Nephron progenitor cell (in vitro differentiated cells): ENCODE data around the gene RPTOR.

ENCODE experiments used
- DNase-seq: peaks from one replicate; pipeline ENCODE4 v3.0.0; 2021
- H3K27ac Mint-ChIP-seq: 2 replicates; pipeline ENCODE4 v1.8.0; 2021; ENCODE audit warnings: mild to moderate bottlenecking, moderate library complexity, mixed read lengths
- H3K27me3 Mint-ChIP-seq: 2 replicates; pipeline ENCODE4 v1.8.0; 2021; ENCODE audit warnings: mild to moderate bottlenecking, low read depth, mixed read lengths; ENCODE audit not compliant: poor library complexity
- H3K36me3 Mint-ChIP-seq: 2 replicates; pipeline ENCODE4 v1.8.0; 2021; ENCODE audit warnings: low read depth, mixed read lengths
- H3K4me1 Mint-ChIP-seq: 2 replicates; pipeline ENCODE4 v1.8.0; 2021; ENCODE audit warnings: mixed read lengths
- H3K4me3 Mint-ChIP-seq: 2 replicates; pipeline ENCODE4 v1.8.0; 2021; ENCODE audit warnings: mild to moderate bottlenecking, moderate library complexity, mixed read lengths
- H3K9me3 Mint-ChIP-seq: 2 replicates; pipeline ENCODE4 v1.8.0; 2021; ENCODE audit warnings: mild to moderate bottlenecking, moderate library complexity, mixed read lengths
- CTCF ChIP-seq: fragments of 200-600 bp; sonication (generic); IDR thresholded peaks from 2 replicates; pipeline ENCODE4 v1.5.0; 2021; ENCODE audit warnings: antibody characterized with exemption

The RPTOR gene

GRCh38 chr17:80804466-80804865 lies 259.8 kb downstream of the RPTOR start:
- no peak for DNase-seq
- peaks cover 35% of the 10 kb centered on the region for H3K9me3 Mint-ChIP-seq
- H3K4me3 Mint-ChIP-seq, result no peak overlapping the region

GRCh38 chr17:80805032-80805751 lies 260.6 kb downstream of the RPTOR start:
- peaks cover 41% of the 10 kb centered on the region for H3K36me3 Mint-ChIP-seq
- no peak overlapping the region for H3K4me3 Mint-ChIP-seq
- peaks cover 15% of the 10 kb centered on the region for H3K4me1 Mint-ChIP-seq
- no peak for DNase-seq
- TF ChIP-seq CTCF, result no peak
- no peaks in the 10 kb centered on the region for H3K27me3 Mint-ChIP-seq
- no peak overlapping the region for H3K27ac Mint-ChIP-seq
- peaks cover 35% of the 10 kb centered on the region for H3K9me3 Mint-ChIP-seq

More at GRCh38 chr17:80804466-80804865, 259.8 kb downstream of the RPTOR start:
- H3K27ac Mint-ChIP-seq, result no peak overlapping the region
- H3K4me1 Mint-ChIP-seq, result peaks cover 22% of the 10 kb centered on the region
- no peaks in the 10 kb centered on the region for H3K27me3 Mint-ChIP-seq
- peaks cover 41% of the 10 kb centered on the region for H3K36me3 Mint-ChIP-seq
- no peak for TF ChIP-seq CTCF

- DNase-seq, result no peak
- no peak overlapping the region for H3K4me3 Mint-ChIP-seq
- no peak for TF ChIP-seq CTCF
- H3K36me3 Mint-ChIP-seq, result peaks cover 48% of the 10 kb centered on the region
- H3K9me3 Mint-ChIP-seq, result peaks cover 35% of the 10 kb centered on the region
- no peaks in the 10 kb centered on the region for H3K27me3 Mint-ChIP-seq
- H3K27ac Mint-ChIP-seq, result no peak overlapping the region
- H3K4me1 Mint-ChIP-seq, result peaks cover 12% of the 10 kb centered on the region
Measured at GRCh38 chr17:80807014-80807413, 262.4 kb downstream of the RPTOR start.

- peaks cover 12% of the 10 kb centered on the region for H3K4me1 Mint-ChIP-seq
- no peak for DNase-seq
- no peak for TF ChIP-seq CTCF
Measured at GRCh38 chr17:80807882-80808281, 263.2 kb downstream of the RPTOR start.

GRCh38 chr17:80811181-80812105 lies 266.8 kb downstream of the RPTOR start:
- DNase-seq, result no peak
- no peak overlapping the region for H3K27ac Mint-ChIP-seq
- peaks cover 36% of the 10 kb centered on the region for H3K36me3 Mint-ChIP-seq
- TF ChIP-seq CTCF, result no peak
- H3K4me1 Mint-ChIP-seq, result peaks cover 20% of the 10 kb centered on the region
- H3K4me3 Mint-ChIP-seq, result no peak overlapping the region
- H3K27me3 Mint-ChIP-seq, result peaks cover 8% of the 10 kb centered on the region
- peaks cover 24% of the 10 kb centered on the region for H3K9me3 Mint-ChIP-seq

More at GRCh38 chr17:80807882-80808281, 263.2 kb downstream of the RPTOR start:
- Mint-ChIP-seq H3K9me3 (peaks cover 35% of the 10 kb centered on the region), H3K36me3 (peaks cover 54% of the 10 kb centered on the region), H3K4me3 (no peak overlapping the region), H3K27me3 (peaks cover 4% of the 10 kb centered on the region), H3K27ac (no peak overlapping the region)
